ENCODE data around the gene HOXB7.

Gene HOXB7

GRCh38 chr17:48565022-48565554 is 45.7 kb downstream of the HOXB7 start:
- no peak for DNase-seq

- DNase-seq: peak; percentile 51
Measured at GRCh38 chr17:48564188-48565021, 46.4 kb downstream of the HOXB7 start.

GRCh38 chr17:48563867-48564187 is 47.0 kb downstream of the HOXB7 start:
- no peak for DNase-seq

GRCh38 chr17:48563385-48563838 is 47.4 kb downstream of the HOXB7 start:
- DNase-seq: no peak

- no peak for DNase-seq
Measured at GRCh38 chr17:48562934-48563333, 47.9 kb downstream of the HOXB7 start.

GRCh38 chr17:48561884-48562810 is 48.7 kb downstream of the HOXB7 start:
- no peak for DNase-seq

GRCh38 chr17:48559840-48560817 is 50.7 kb downstream of the HOXB7 start:
- DNase-seq: no peak

- DNase-seq: no peak
Measured at GRCh38 chr17:48559122-48559839, 51.5 kb downstream of the HOXB7 start.

- DNase-seq: no peak
Measured at GRCh38 chr17:48558831-48559121, 52.0 kb downstream of the HOXB7 start.

- DNase-seq: no peak
Measured at GRCh38 chr17:48558057-48558830, 52.6 kb downstream of the HOXB7 start.
